Colonic mucosa (tissue), 4 donors: Measurements from ENCODE around the gene NTM. TPM values are rescaled to one million over a fixed set of nuclear protein-coding genes. Genes with fewer than 3 reads are reported as not detected.

Experiments
- DNase-seq: peaks from one replicate; pipeline ENCODE4 v3.0.0-alpha.2; 2020
- H3K27ac ChIP-seq: fragments of 200-600 bp; one replicate; pipeline ENCODE4 v1.8.0; 2021
- H3K27me3 ChIP-seq: fragments of 200-600 bp; one replicate; pipeline ENCODE4 v1.8.0; 2021
- H3K36me3 ChIP-seq: fragments of 200-600 bp; one replicate; pipeline ENCODE4 v1.8.0; 2021
- H3K4me1 ChIP-seq: fragments of 200-600 bp; one replicate; pipeline ENCODE4 v1.8.0; 2021; ENCODE audit warnings: mild to moderate bottlenecking
- H3K4me3 ChIP-seq: fragments of 200-600 bp; one replicate; pipeline ENCODE4 v1.8.0; 2021
- H3K9ac ChIP-seq, 2 donors: one replicate each; pipeline ENCODE4 v1.7.0; 2013; ENCODE audit warnings: control low read depth in 2 of 2, low read depth in 2 of 2, low read length in 2 of 2
- H3K9me3 ChIP-seq: fragments of 200-600 bp; one replicate; pipeline ENCODE4 v1.8.0; 2021
- intact Hi-C: fragments of 100-400 bp; cut with DNase I; formaldehyde crosslinking; loops from one replicate; pipeline ENCODE4 v1.14.1; 2022
- total RNA-seq, 2 donors: library from RNA; stranded (reverse); fragmentation: NEBNext Ultra II Directional in 1 of 2; extraction: Animal tissue kit (Norgen Biotek cat#: 25700) in 1 of 2; gene quantifications; one replicate each; pipeline ENCODE4 v1.2.1, GENCODE V29; 2021
- TF ChIP-seq, protein P1 (sequence below): fragments of 200-600 bp; IDR thresholded peaks from one replicate; pipeline ENCODE4 v1.8.0; 2022; ENCODE audit warnings: antibody characterized with exemption, mild to moderate bottlenecking
- donor health status: healthy.
- donor health status: DM: no; HTN: no; CAD: no.
- donor health status: DM: no; HTN: no; CAD: no.

NTM gene
- total RNA-seq, 2 donors from 2014 or later: 1.6 to 2.8 TPM

DNA sequence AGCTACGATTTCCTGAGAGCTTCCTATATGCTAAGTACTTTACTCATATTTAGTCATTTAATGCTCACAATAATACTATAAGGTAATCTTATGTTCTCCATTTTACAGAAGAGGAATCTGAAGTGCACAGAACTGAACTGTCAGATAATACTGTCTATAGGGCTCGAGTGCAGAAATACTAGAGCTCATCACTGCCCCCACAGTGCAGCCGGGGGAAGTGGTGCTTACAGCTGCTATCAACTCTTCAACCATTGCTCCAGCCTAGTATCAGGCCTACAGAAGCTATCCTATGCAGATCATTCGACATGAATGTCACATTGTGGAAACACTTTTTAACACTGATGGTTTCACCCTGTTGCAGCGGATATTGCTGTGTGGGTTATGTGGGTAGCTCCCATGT, 929.9 kb downstream of the NTM start:
- intact Hi-C loops: no loop called here
- TF ChIP-seq, protein P1, sequence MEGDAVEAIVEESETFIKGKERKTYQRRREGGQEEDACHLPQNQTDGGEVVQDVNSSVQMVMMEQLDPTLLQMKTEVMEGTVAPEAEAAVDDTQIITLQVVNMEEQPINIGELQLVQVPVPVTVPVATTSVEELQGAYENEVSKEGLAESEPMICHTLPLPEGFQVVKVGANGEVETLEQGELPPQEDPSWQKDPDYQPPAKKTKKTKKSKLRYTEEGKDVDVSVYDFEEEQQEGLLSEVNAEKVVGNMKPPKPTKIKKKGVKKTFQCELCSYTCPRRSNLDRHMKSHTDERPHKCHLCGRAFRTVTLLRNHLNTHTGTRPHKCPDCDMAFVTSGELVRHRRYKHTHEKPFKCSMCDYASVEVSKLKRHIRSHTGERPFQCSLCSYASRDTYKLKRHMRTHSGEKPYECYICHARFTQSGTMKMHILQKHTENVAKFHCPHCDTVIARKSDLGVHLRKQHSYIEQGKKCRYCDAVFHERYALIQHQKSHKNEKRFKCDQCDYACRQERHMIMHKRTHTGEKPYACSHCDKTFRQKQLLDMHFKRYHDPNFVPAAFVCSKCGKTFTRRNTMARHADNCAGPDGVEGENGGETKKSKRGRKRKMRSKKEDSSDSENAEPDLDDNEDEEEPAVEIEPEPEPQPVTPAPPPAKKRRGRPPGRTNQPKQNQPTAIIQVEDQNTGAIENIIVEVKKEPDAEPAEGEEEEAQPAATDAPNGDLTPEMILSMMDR: no peak
- H3K9me3 ChIP-seq: no peaks in the 10 kb centered on the region
- no peaks in the 10 kb centered on the region for H3K36me3 ChIP-seq
- no peaks in the 10 kb centered on the region for H3K27me3 ChIP-seq
- H3K4me3 ChIP-seq: no peak overlapping the region
- H3K4me1 ChIP-seq: no peaks in the 10 kb centered on the region
- H3K27ac ChIP-seq: no peak overlapping the region
- no peak for DNase-seq
- H3K9ac ChIP-seq: no peak overlapping the region

DNA sequence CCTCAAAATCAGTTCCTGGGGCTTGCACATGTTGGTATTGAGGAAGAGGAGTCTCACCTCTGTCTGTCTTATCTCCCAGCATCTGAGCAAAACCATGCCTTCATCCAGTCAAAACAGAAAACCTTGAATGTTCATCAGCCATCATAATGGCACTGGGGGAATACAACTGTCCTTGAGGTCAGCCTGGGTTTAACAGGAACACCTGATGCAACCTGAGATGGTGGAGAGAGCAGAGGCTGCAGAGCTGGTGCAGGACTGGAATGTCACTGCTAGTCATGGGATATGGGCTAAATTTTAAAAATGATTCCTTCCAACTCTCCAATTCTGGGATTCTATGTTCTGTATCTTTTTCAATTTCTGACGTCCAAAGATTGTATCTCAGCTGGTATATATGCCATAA, 931.0 kb downstream of the NTM start:
- intact Hi-C loops: no loop called here
- Histone ChIP-seq H3K9ac (no peak overlapping the region), H3K4me1 (no peaks in the 10 kb centered on the region), H3K9me3 (no peaks in the 10 kb centered on the region), H3K36me3 (no peaks in the 10 kb centered on the region), H3K4me3 (no peak overlapping the region), H3K27me3 (no peaks in the 10 kb centered on the region), H3K27ac (no peak overlapping the region)
- TF ChIP-seq, protein P1: no peak
- no peak for DNase-seq

DNA sequence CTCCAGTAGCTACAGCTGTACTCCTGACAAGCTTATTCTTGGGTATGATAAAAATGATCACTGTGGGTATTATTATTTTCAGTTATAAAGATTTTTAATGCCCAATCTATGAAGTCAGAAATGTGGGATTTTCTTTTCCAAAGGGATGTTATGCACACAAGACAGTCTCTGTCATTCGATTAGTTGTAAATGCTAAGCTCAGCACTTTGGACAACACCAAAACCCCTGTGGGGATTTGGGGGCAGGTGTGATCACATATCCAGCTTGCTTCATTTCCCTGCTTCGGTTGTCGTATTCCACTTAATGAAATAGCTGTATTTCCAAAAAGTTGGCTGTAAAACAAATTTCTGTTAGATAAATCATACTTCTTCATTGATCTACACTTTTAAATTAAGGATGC, 931.5 kb downstream of the NTM start:
- no peaks in the 10 kb centered on the region for H3K27me3 ChIP-seq
- intact Hi-C loops: no loop called here
- H3K36me3 ChIP-seq: no peaks in the 10 kb centered on the region
- no peak overlapping the region for H3K9ac ChIP-seq
- H3K27ac ChIP-seq: no peak overlapping the region
- no peak overlapping the region for H3K4me3 ChIP-seq
- no peaks in the 10 kb centered on the region for H3K4me1 ChIP-seq
- TF ChIP-seq, protein P1: no peak
- no peak for DNase-seq
- H3K9me3 ChIP-seq: no peaks in the 10 kb centered on the region

DNA sequence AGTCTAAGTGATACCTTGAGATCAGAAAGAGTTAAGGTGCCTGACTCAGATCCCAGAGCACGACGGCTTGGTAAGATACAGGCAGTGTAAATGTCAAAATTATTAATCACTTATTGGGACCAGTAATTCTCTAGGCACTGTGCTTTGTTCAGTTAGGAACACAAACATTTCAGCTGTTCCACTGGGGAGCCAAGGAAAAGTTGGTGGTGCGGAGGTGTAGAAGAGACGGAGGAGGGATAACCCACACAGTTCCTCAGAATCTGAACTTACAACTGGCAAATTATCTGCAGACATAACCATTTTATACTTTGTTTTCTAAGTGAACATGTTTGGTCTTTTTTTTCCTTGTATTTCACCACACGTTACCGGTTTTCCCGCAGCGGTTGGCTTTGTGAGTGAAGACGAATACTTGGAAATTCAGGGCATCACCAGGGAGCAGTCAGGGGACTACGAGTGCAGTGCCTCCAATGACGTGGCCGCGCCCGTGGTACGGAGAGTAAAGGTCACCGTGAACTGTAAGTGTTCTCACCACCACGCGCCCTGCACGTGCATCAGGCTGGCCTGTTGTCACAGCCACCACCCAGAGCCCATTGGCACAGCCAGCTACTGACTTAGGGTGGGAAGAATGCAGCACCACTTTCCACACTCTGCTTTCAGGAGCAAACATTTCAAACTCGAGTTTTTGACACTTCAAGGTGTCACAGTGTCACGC, 937.0 kb downstream of the NTM start:
- no peaks in the 10 kb centered on the region for H3K36me3 ChIP-seq
- H3K4me1 ChIP-seq: no peaks in the 10 kb centered on the region
- no peak for DNase-seq
- no peaks in the 10 kb centered on the region for H3K27me3 ChIP-seq
- no peak overlapping the region for H3K27ac ChIP-seq
- intact Hi-C loops: no loop called here
- TF ChIP-seq, protein P1: no peak
- no peaks in the 10 kb centered on the region for H3K9me3 ChIP-seq
- no peak overlapping the region for H3K9ac ChIP-seq
- no peak overlapping the region for H3K4me3 ChIP-seq

DNA sequence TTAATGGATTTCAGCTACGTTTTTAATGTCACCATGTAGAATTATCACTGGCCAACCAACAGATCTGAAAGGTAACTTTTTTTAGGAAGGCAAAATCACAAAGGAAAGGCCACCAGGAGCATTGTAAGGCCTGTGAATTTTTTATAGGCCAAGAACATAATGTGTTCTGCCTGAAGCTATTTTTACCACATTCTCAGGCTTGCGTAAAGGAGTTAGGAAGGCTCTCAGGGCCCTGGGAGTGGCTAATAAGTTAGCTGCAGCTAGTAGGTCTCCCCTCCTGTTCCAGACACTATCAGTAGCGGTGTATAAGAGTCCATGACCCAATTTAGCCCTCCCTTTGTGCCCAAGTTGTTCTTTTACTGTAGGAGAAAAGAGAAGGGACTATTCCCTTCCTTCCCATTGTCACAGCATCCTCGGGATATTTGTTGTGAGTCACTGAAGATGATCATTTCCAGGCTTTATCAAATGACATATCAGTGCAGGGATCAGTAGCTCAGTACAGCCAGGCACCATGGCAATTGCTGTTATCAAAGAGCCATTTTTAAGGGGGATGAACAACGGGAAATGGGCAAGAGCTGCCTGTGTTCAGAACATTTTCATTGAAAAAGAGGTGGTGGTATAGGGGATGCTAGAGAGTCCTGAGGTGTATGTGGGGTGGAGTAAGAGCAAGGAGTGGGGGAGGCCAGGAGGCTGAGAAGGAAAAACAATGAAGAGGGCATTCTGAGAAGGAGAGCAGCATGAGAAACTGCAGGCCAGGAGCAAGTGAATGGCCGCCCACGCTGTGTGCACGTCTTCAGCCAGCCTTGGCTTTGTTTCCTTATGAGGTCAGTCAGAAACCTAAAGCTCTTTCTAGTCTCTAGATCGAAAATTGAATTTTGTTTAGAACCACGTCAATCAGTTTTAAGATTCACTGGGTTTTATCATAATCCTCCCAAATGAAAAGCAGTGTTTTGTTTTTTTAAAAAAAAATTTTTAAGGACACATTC, 940.3 kb downstream of the NTM start:
- Histone ChIP-seq H3K27me3 (no peaks in the 10 kb centered on the region), H3K9me3 (no peaks in the 10 kb centered on the region), H3K9ac (no peak overlapping the region), H3K4me3 (no peak overlapping the region), H3K27ac (no peak overlapping the region), H3K36me3 (no peaks in the 10 kb centered on the region), H3K4me1 (no peaks in the 10 kb centered on the region)
- TF ChIP-seq, protein P1: no peak
- intact Hi-C loops: no loop called here
- no peak for DNase-seq
